ENCODE measurements around the gene RALGDS.

DNA sequence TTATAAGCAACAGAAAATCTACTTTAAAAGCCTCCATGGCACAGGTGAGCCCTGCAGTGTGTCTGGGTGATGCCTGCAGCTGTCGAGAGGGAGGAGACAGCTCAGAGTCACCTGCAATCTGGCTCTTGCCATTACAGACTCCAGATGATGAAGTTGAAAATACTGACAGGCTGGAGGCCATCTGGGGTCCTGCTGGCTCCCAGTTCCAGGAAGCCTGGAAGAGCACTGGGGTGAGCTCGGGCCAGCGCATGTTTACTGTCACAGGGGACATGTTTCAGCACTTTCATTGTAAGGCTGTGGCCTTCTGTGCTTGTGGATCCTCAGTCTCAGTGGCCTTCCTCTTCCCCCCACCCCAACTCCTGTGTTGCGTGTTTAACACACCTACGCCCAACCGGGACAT, 30.9 kb downstream of the RALGDS start:
- TF ChIP-seq POLR2AphosphoS5 (IDR thresholded peaks at IDR 0.05; ENCODE audit: low read depth, low read length) (no peak), SIN3A (IDR thresholded peaks at IDR 0.05; ENCODE audit: borderline replicate concordance, insufficient read depth, low read depth, low read length) (no peak)
- TF ChIP-seq, protein P1, sequence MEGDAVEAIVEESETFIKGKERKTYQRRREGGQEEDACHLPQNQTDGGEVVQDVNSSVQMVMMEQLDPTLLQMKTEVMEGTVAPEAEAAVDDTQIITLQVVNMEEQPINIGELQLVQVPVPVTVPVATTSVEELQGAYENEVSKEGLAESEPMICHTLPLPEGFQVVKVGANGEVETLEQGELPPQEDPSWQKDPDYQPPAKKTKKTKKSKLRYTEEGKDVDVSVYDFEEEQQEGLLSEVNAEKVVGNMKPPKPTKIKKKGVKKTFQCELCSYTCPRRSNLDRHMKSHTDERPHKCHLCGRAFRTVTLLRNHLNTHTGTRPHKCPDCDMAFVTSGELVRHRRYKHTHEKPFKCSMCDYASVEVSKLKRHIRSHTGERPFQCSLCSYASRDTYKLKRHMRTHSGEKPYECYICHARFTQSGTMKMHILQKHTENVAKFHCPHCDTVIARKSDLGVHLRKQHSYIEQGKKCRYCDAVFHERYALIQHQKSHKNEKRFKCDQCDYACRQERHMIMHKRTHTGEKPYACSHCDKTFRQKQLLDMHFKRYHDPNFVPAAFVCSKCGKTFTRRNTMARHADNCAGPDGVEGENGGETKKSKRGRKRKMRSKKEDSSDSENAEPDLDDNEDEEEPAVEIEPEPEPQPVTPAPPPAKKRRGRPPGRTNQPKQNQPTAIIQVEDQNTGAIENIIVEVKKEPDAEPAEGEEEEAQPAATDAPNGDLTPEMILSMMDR (IDR thresholded peaks at IDR 0.05), result no peak
- TF ChIP-seq, protein P2, sequence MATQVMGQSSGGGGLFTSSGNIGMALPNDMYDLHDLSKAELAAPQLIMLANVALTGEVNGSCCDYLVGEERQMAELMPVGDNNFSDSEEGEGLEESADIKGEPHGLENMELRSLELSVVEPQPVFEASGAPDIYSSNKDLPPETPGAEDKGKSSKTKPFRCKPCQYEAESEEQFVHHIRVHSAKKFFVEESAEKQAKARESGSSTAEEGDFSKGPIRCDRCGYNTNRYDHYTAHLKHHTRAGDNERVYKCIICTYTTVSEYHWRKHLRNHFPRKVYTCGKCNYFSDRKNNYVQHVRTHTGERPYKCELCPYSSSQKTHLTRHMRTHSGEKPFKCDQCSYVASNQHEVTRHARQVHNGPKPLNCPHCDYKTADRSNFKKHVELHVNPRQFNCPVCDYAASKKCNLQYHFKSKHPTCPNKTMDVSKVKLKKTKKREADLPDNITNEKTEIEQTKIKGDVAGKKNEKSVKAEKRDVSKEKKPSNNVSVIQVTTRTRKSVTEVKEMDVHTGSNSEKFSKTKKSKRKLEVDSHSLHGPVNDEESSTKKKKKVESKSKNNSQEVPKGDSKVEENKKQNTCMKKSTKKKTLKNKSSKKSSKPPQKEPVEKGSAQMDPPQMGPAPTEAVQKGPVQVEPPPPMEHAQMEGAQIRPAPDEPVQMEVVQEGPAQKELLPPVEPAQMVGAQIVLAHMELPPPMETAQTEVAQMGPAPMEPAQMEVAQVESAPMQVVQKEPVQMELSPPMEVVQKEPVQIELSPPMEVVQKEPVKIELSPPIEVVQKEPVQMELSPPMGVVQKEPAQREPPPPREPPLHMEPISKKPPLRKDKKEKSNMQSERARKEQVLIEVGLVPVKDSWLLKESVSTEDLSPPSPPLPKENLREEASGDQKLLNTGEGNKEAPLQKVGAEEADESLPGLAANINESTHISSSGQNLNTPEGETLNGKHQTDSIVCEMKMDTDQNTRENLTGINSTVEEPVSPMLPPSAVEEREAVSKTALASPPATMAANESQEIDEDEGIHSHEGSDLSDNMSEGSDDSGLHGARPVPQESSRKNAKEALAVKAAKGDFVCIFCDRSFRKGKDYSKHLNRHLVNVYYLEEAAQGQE (IDR thresholded peaks at IDR 0.05; ENCODE audit: insufficient read depth in 1 of 2, low read depth in 2 of 2, low read length in 1 of 2), result no peak
